B cell (primary cell): ENCODE data around the gene ITPKC. TPM values are rescaled to one million over a fixed set of nuclear protein-coding genes. Genes with fewer than 3 reads are reported as not detected.

ENCODE experiments used
- ATAC-seq: fragments of 200-7000 bp; cut with Tn5 transposase; one replicate; pipeline ENCODE4 v1.10.0; 2021; ENCODE audit warnings: low read depth, mild to moderate bottlenecking, moderate number of reproducible peaks, moderate library complexity
- CTCF ChIA-PET: fragments of 350-600 bp; sonication (Branson Sonifier 250); formaldehyde crosslinking; loops from one replicate; lab custom pipeline; 2021; ENCODE audit warnings: antibody characterized with exemption, inconsistent platforms; lab: Charles Lee
- POLR2A ChIA-PET: fragments of 350-600 bp; sonication (Branson Sonifier 250); formaldehyde crosslinking; loops from one replicate; lab custom pipeline; 2021; ENCODE audit warnings: antibody characterized with exemption; lab: Charles Lee
- DNase-seq: peaks from one replicate; pipeline ENCODE4 v3.0.0; 2013
- H2AFZ ChIP-seq: 2 replicates; pipeline ENCODE4 v1.6.1; 2012; ENCODE audit warnings: mild to moderate bottlenecking, low read depth, low read length; ENCODE audit not compliant: insufficient read depth, poor library complexity, severe bottlenecking
- H3K27ac ChIP-seq, 2 donors: 1 replicate in 1 of 2; 2 replicates in 1 of 2; pipeline ENCODE4 v1.5.1; 2012 to 2013; ENCODE audit warnings: low read length in 2 of 2, mild to moderate bottlenecking in 2 of 2, moderate library complexity in 1 of 2
- H3K27me3 ChIP-seq, 4 experiments: fragments of 200-600 bp in 1 of 4; sonication (generic) in 1 of 4; replicated peaks in 1 of 4; 1 replicate in 2 of 4; 2 replicates in 2 of 4; pipeline versions ENCODE4 v1.6.1 to v1.7.0; 2013 to 2016; ENCODE audit warnings: low read length in 3 of 4, mild to moderate bottlenecking in 2 of 4, mixed read lengths in 1 of 4, moderate library complexity in 1 of 4; ENCODE audit not compliant: insufficient read depth in 4 of 4, control insufficient read depth in 3 of 4; ENCODE audit errors: control extremely low read depth in 1 of 4
- H3K36me3 ChIP-seq, 2 experiments: replicated peaks in 1 of 2; 1 replicate in 1 of 2; 2 replicates in 1 of 2; pipeline versions ENCODE4 v1.6.1 to v1.7.1; 2013; ENCODE audit warnings: low read length in 1 of 2; ENCODE audit not compliant: insufficient read depth in 2 of 2, control insufficient read depth in 1 of 2; ENCODE audit errors: control extremely low read depth in 1 of 2, extremely low read depth in 1 of 2
- H3K4me1 ChIP-seq, 2 donors: fragments of 200-600 bp in 1 of 2; sonication (generic) in 1 of 2; 1 replicate in 1 of 2; 2 replicates in 1 of 2; pipeline versions ENCODE4 v1.5.1 to v1.6.1; 2013 to 2017; ENCODE audit warnings: low read length in 2 of 2; ENCODE audit not compliant: control insufficient read depth in 2 of 2, insufficient read depth in 2 of 2
- H3K4me2 ChIP-seq: replicated peaks from 2 replicates; pipeline ENCODE3; 2012; ENCODE audit warnings: mild to moderate bottlenecking, low read depth, low read length; ENCODE audit not compliant: poor library complexity, severe bottlenecking
- H3K4me3 ChIP-seq, 5 experiments: fragments of 200-600 bp in 1 of 5; sonication (generic) in 1 of 5; 1 replicate in 3 of 5; 2 replicates in 2 of 5; pipeline versions ENCODE4 v1.5.1 to v1.7.0; 2011 to 2016; ENCODE audit warnings: low read length in 4 of 5, mild to moderate bottlenecking in 4 of 5, low read depth in 2 of 5, control low read depth in 1 of 5, moderate library complexity in 1 of 5; ENCODE audit not compliant: insufficient read depth in 1 of 5; ENCODE audit errors: control extremely low read depth in 1 of 5, extremely low read depth in 1 of 5
- H3K79me2 ChIP-seq: fragments of 200-600 bp; sonication (generic); one replicate; pipeline ENCODE4 v1.6.0; 2016; ENCODE audit warnings: low read length; ENCODE audit not compliant: control insufficient read depth, insufficient read depth
- H3K9ac ChIP-seq: fragments of 200-600 bp; sonication (generic); 2 replicates; pipeline ENCODE4 v1.6.1; 2017; ENCODE audit warnings: mild to moderate bottlenecking, low read length, moderate library complexity
- H3K9me3 ChIP-seq, 3 donors: one replicate each; pipeline versions ENCODE4 v1.6.1 to v1.7.1; 2013; ENCODE audit warnings: low read length in 2 of 3; ENCODE audit not compliant: control insufficient read depth in 2 of 3, insufficient read depth in 1 of 3; ENCODE audit errors: control extremely low read depth in 1 of 3
- H4K20me1 ChIP-seq: 2 replicates; pipeline ENCODE4 v1.6.0; 2012; ENCODE audit warnings: mild to moderate bottlenecking, low read length; ENCODE audit not compliant: insufficient read depth, control insufficient read depth, poor library complexity, severe bottlenecking
- H3K27ac Mint-ChIP-seq: one replicate; pipeline ENCODE4 v1.8.0; 2021; ENCODE audit warnings: mixed read lengths
- H3K27me3 Mint-ChIP-seq: one replicate; pipeline ENCODE4 v1.8.0; 2021; ENCODE audit warnings: mixed read lengths
- H3K4me1 Mint-ChIP-seq: one replicate; pipeline ENCODE4 v1.8.0; 2021; ENCODE audit warnings: mixed read lengths
- H3K4me3 Mint-ChIP-seq: one replicate; pipeline ENCODE4 v1.8.0; 2021; ENCODE audit warnings: mixed read lengths
- H3K9me3 Mint-ChIP-seq: one replicate; pipeline ENCODE4 v1.8.0; 2022; ENCODE audit warnings: mixed read lengths; ENCODE audit not compliant: insufficient read depth
- EZH2 ChIP-seq: IDR thresholded peaks from 2 replicates; pipeline ENCODE4 v1.6.1; 2012; ENCODE audit warnings: borderline replicate concordance, low read depth, mild to moderate bottlenecking, moderate library complexity, low read length; ENCODE audit not compliant: insufficient read depth, poor library complexity, severe bottlenecking
- WGBS: methylation state at CpG from one replicate; pipeline ENCODE4 v1.1.5; 2013; ENCODE audit warnings: missing lambda C conversion rate; ENCODE audit not compliant: insufficient coverage; 5-methylcytosine and 5-hydroxymethylcytosine counted together
- intact Hi-C: fragments of 100-400 bp; cut with micrococcal nuclease; formaldehyde crosslinking; loops from one replicate; pipeline ENCODE4 v1.10.0; 2022
- polyA plus RNA-seq: library from polyadenylated mRNA; depleted of rRNA; stranded (reverse); fragments of >200 nt; gene quantifications from 2 replicates; pipeline ENCODE4 v1.2.3, GENCODE V29; 2012
- total RNA-seq, 2 donors: library from RNA; stranded (reverse); fragments of 120-200 nt in 1 of 2; gene quantifications; 1 replicate in 1 of 2; 2 replicates in 1 of 2; pipeline versions ENCODE4 v1.2.3 to v1.2.4, GENCODE V29; 2013 to 2022
- TF ChIP-seq, protein P1 (sequence below): fragments of 200-600 bp; IDR thresholded peaks from one replicate; pipeline ENCODE4 v1.8.0; 2022; ENCODE audit warnings: antibody characterized with exemption, mild to moderate bottlenecking

Gene ITPKC
- total and polyA plus RNA-seq, 2 donors (not counting 1 experiment from before 2014, with no cell fraction given), result 8.7 to 16.0 TPM

DNA sequence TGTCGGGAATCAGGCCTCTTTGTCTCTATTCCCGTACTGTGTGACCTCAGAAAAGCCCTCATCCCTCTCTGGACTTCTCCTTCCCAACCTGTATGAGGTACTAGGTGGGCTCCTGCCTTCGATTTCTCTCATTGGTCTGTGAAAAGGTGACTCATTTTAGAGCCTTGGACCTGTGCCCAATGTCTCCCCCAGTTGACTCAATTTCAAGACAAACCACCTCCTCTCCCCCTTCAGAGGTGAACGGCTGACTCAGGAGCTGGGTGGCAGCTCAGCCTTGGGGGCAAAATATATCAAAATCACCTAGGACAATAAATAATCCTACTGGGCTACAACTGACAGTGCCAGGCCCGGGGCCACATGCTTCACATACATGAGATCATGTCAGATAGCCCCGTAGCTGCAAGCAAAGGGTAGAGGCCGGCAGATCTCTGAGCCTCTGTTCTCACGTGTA lies 856 bp upstream of the ITPKC start:
- Mint-ChIP-seq H3K4me3 (peak overlapping the region; percentile 88), H3K4me1 (peaks cover 62% of the 10 kb centered on the region), H3K27ac (peak overlapping the region; percentile 97), H3K27me3 (no peaks in the 10 kb centered on the region), H3K9me3 (no peaks in the 10 kb centered on the region)
- H3K79me2 ChIP-seq, result peaks cover 62% of the 10 kb centered on the region
- no peaks in the 10 kb centered on the region for H3K27me3 ChIP-seq
- DNase-seq, result no peak
- H4K20me1 ChIP-seq, result peaks cover 4% of the 10 kb centered on the region
- peak overlapping the region; percentile 87 to 90 for H3K27ac ChIP-seq
- ChIA-PET CTCF (interaction anchor here (1.3 to 2.0 kb wide), 6 partner anchors 34 to 91 kb away, joined by 4 to 9 read pairs (median 6); partner anchors contain the start of genes ACTMAP, EGLN2 and SNRPA), POLR2A (interaction anchor here (0.6 to 2.0 kb wide), 8 partner anchors 25 to 254 kb away, joined by 3 to 15 read pairs (median 4); partner anchors contain the start of genes EGLN2 and RAB4B)
- peaks cover 47 to 64% of the 10 kb centered on the region in 2 donors for H3K4me1 ChIP-seq
- peak overlapping the region; percentile 79 to 90 (median 81) for H3K4me3 ChIP-seq
- WGBS, result 0% methylated on average over 5 of the region's 8 CpGs
- no peak for TF ChIP-seq EZH2
- TF ChIP-seq, protein P1, sequence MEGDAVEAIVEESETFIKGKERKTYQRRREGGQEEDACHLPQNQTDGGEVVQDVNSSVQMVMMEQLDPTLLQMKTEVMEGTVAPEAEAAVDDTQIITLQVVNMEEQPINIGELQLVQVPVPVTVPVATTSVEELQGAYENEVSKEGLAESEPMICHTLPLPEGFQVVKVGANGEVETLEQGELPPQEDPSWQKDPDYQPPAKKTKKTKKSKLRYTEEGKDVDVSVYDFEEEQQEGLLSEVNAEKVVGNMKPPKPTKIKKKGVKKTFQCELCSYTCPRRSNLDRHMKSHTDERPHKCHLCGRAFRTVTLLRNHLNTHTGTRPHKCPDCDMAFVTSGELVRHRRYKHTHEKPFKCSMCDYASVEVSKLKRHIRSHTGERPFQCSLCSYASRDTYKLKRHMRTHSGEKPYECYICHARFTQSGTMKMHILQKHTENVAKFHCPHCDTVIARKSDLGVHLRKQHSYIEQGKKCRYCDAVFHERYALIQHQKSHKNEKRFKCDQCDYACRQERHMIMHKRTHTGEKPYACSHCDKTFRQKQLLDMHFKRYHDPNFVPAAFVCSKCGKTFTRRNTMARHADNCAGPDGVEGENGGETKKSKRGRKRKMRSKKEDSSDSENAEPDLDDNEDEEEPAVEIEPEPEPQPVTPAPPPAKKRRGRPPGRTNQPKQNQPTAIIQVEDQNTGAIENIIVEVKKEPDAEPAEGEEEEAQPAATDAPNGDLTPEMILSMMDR, result no peak
- no peaks in the 10 kb centered on the region for H3K9me3 ChIP-seq
- no peak for ATAC-seq
- peak overlapping the region; percentile 90 for H3K9ac ChIP-seq
- H2AFZ ChIP-seq, result peak overlapping the region; percentile 86
- H3K36me3 ChIP-seq, result peaks cover 0 to 14% of the 10 kb centered on the region in 2 experiments
- H3K4me2 ChIP-seq, result peak overlapping the region; percentile 90
- intact Hi-C loops, result loop anchor here (1.0 to 10.0 kb wide), 6 partner anchors 29 to 681 kb away; partner anchors contain the start of genes ACTMAP, BCKDHA and EXOSC5

DNA sequence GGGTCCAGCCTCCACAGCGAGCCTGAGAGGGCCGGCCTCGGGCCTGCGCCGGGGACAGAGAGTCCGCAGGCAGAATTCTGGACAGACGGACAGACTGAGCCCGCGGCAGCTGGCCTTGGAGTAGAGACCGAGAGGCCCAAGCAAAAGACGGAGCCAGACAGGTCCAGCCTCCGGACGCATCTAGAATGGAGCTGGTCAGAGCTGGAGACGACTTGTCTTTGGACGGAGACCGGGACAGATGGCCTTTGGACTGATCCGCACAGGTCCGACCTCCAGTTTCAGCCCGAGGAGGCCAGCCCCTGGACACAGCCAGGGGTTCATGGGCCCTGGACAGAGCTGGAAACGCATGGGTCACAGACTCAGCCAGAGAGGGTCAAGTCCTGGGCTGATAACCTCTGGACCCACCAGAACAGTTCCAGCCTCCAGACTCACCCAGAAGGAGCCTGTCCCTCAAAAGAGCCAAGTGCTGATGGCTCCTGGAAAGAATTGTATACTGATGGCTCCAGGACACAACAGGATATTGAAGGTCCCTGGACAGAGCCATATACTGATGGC lies 490 bp downstream of the ITPKC start:
- CTCF ChIA-PET, result interaction anchor here (1.1 to 2.0 kb wide), 8 partner anchors 33 to 103 kb away, joined by 3 to 9 read pairs (median 5); partner anchors contain the start of genes ACTMAP, EGLN2 and SNRPA
- WGBS, result 5% methylated on average over 20 of the region's 20 CpGs
- peak overlapping the region; percentile 86 for H2AFZ ChIP-seq

More for the DNA sequence above, 490 bp downstream of the ITPKC start:
- no peaks in the 10 kb centered on the region for H3K9me3 Mint-ChIP-seq
- H3K4me3 ChIP-seq, result peak overlapping the region; percentile 79 to 90 (median 83)
- ATAC-seq (no peak), DNase-seq (no peak)
- peak overlapping the region; percentile 90 for H3K4me2 ChIP-seq
- H3K27me3 ChIP-seq, result no peaks in the 10 kb centered on the region
- peaks cover 70% of the 10 kb centered on the region for H3K79me2 ChIP-seq
- H3K27ac Mint-ChIP-seq, result peak overlapping the region; percentile 56
- H3K4me1 Mint-ChIP-seq, result peaks cover 68% of the 10 kb centered on the region
- peak overlapping the region; percentile 90 for H3K9ac ChIP-seq
- peak overlapping the region; percentile 87 to 90 for H3K27ac ChIP-seq
- H3K9me3 ChIP-seq, result no peaks in the 10 kb centered on the region
- peak overlapping the region; percentile 87 for H3K4me3 Mint-ChIP-seq
- H3K27me3 Mint-ChIP-seq, result no peaks in the 10 kb centered on the region
- intact Hi-C loops, result loop anchor here (1.0 to 10.0 kb wide), 3 partner anchors 54 to 680 kb away; partner anchors contain the start of genes BCKDHA and EXOSC5
- TF ChIP-seq EZH2, result no peak
- TF ChIP-seq, protein P1, result no peak
- POLR2A ChIA-PET, result interaction anchor here (0.7 to 2.0 kb wide), 9 partner anchors 31 to 102 kb away, joined by 3 to 15 read pairs (median 4); partner anchors contain the start of genes ACTMAP, EGLN2, RAB4B and SNRPA
- peaks cover 0 to 8% of the 10 kb centered on the region in 2 experiments for H3K36me3 ChIP-seq
- H4K20me1 ChIP-seq, result peaks cover 8% of the 10 kb centered on the region
- peaks cover 47 to 64% of the 10 kb centered on the region in 2 donors for H3K4me1 ChIP-seq
